Inflammatory macrophage treated with lipopolysaccharide for 4 hours (primary cell): Measurements from ENCODE around the gene RASGRP3.
A peak's percentile ranks its signal among the peaks of the same experiment; 100 is the strongest.
"Not testable (repeated sequence)": the region's sequence is repeated elsewhere in the genome, so short reads cannot be mapped to it uniquely, and the experiment has no call there.

Experiments used
- DNase-seq: peaks from one replicate; pipeline ENCODE4 v3.0.0-alpha.2; 2020

RASGRP3 gene

GRCh38 chr2:33458248-33458819, 18.1 kb upstream of the RASGRP3 start:
- no peak for DNase-seq

GRCh38 chr2:33459745-33460144, 16.7 kb upstream of the RASGRP3 start:
- DNase-seq = no peak

- DNase-seq = not testable (repeated sequence)
Observed at GRCh38 chr2:33462512-33462911, 13.9 kb upstream of the RASGRP3 start.

GRCh38 chr2:33467413-33467812, 9.0 kb upstream of the RASGRP3 start:
- no peak for DNase-seq

GRCh38 chr2:33469238-33469637, 7.2 kb upstream of the RASGRP3 start:
- no peak for DNase-seq

GRCh38 chr2:33475224-33476130, 972 bp upstream of the RASGRP3 start:
- DNase-seq = peak; percentile 84

- no peak for DNase-seq
Observed at GRCh38 chr2:33476793-33477190, 343 bp downstream of the RASGRP3 start.

GRCh38 chr2:33477473-33478468, 1.3 kb downstream of the RASGRP3 start:
- DNase-seq = peak; percentile 94

GRCh38 chr2:33478968-33479731, 2.7 kb downstream of the RASGRP3 start:
- DNase-seq = no peak

GRCh38 chr2:33482518-33482917, 6.1 kb downstream of the RASGRP3 start:
- no peak for DNase-seq

GRCh38 chr2:33484042-33484621, 7.7 kb downstream of the RASGRP3 start:
- DNase-seq = peak; percentile 49

GRCh38 chr2:33485051-33485450, 8.6 kb downstream of the RASGRP3 start:
- DNase-seq = peak; percentile 65

- DNase-seq = no peak
Observed at GRCh38 chr2:33486544-33486943, 10.1 kb downstream of the RASGRP3 start.

GRCh38 chr2:33488178-33488690, 11.8 kb downstream of the RASGRP3 start:
- DNase-seq = no peak

GRCh38 chr2:33488715-33489540, 12.5 kb downstream of the RASGRP3 start:
- no peak for DNase-seq

- DNase-seq = no peak
Observed at GRCh38 chr2:33489835-33490431, 13.5 kb downstream of the RASGRP3 start.

GRCh38 chr2:33491441-33492084, 15.1 kb downstream of the RASGRP3 start:
- DNase-seq = no peak

GRCh38 chr2:33492399-33493134, 16.1 kb downstream of the RASGRP3 start:
- DNase-seq = no peak

GRCh38 chr2:33494155-33494779, 17.8 kb downstream of the RASGRP3 start:
- peak; percentile 47 for DNase-seq
